ENCODE data around the gene TRAPPC4.

DNA sequence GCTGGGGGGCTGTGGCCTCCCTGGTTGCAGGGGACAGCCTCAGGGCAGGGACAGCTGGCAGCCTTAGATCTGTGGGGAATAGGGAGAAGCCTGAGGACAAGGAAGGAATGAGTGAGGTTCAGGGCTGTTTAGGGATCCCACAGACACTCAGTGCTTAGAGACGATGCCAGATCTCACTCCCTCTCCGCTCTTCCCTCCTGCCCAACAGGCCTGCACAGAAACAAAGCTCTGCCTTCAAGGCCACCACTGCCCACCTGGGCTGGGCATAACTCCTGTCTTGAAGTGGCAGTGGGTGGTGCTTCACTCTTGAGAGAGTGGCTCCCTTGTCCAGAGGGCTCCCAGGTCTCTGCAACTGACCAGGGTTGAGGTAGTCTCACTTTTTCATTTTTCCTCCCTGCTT lies 33.7 kb upstream of the TRAPPC4 start:
- no peak for TF ChIP-seq FOXK2 (IDR thresholded peaks at IDR 0.05)
- TF ChIP-seq TARDBP (IDR thresholded peaks at IDR 0.05): no peak
- TF ChIP-seq ZNF384 (IDR thresholded peaks at IDR 0.05): no peak
- TF ChIP-seq FOXM1 (IDR thresholded peaks at IDR 0.05; ENCODE audit: borderline replicate concordance): no peak
- TF ChIP-seq NFRKB (IDR thresholded peaks at IDR 0.05): no peak
- TF ChIP-seq HDGF (IDR thresholded peaks at IDR 0.05; ENCODE audit: borderline replicate concordance): no peak
- no peak for TF ChIP-seq SP1 (IDR thresholded peaks at IDR 0.05)
- TF ChIP-seq LEF1 (IDR thresholded peaks at IDR 0.05; ENCODE audit: borderline replicate concordance): no peak
- no peak for TF ChIP-seq BHLHE40 (IDR thresholded peaks at IDR 0.05; ENCODE audit: borderline replicate concordance)
- no peak for TF ChIP-seq FOXA1 (IDR thresholded peaks at IDR 0.05)
- no peak for TF ChIP-seq PKNOX1 (IDR thresholded peaks at IDR 0.05)
- TF ChIP-seq ARNT (IDR thresholded peaks at IDR 0.05): no peak
- no peak for TF ChIP-seq ELF4 (IDR thresholded peaks at IDR 0.05)
